ENCODE data around the gene TBC1D22A. TPM values are rescaled to one million over a fixed set of nuclear protein-coding genes. Genes with fewer than 3 reads are reported as not detected.

Gene TBC1D22A
- total RNA-seq, 4 donors from 2014 or later, result 10.8 to 32.2 (median 22.3) TPM

- no peak for TF ChIP-seq CTCF (IDR thresholded peaks at IDR 0.05; ENCODE audit: low read depth)
Observed at GRCh38 chr22:47205081-47205491, 442.6 kb downstream of the TBC1D22A start.

DNA sequence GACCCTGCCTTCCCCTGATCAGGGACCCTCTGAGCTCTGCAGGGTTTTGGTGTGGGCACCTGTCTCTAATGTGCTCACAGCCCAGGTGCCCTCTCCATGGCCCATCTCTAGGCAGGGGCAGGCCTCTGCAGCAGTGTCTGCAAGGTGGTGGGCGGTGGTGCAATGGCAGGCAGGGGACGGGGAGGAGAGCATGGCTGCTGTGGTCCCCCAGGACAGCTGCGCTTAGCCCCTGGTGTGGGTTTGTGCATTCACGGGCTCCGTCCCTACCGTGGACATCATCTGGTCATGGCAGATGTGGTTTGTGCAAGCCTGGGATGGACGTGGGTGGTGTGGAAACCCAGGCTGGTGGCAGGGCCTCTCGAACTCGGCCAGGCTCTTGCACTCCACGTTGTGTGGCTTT lies 443.1 kb downstream of the TBC1D22A start:
- TF ChIP-seq CTCF (IDR thresholded peaks at IDR 0.05; ENCODE audit: low read depth), result no peak

- TF ChIP-seq CTCF (IDR thresholded peaks at IDR 0.05; ENCODE audit: low read depth), result no peak
Observed at GRCh38 chr22:47206164-47206563, 443.7 kb downstream of the TBC1D22A start.

DNA sequence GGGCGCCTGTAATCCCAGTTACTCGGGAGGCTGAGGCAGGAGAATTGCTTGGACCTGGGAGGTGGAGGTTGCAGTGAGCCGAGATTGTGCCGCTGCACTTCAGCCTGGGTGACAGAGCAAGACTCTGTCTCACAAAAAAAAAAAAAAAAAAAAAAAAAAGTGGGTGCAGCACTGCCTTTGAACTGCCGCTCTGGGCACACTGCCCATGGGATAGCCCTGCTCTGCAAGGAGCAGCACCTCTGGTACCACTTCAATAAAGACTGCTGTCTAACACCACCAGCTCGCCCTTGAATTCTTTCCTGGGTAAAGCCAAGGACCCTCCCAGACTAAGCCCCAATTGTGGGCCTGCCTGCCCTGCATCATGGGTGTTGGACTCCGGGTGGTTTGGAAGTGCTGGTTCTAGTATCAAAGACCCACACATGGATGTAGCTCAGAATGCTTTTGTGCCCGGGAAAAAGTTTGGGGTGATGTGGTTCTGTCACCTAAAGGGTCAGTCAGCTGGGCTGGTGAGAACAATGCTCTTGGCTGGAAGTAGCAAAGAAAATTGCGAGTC lies 444.3 kb downstream of the TBC1D22A start:
- no peak for TF ChIP-seq CTCF (IDR thresholded peaks at IDR 0.05; ENCODE audit: low read depth)

- no peak for TF ChIP-seq CTCF (IDR thresholded peaks at IDR 0.05; ENCODE audit: low read depth)
Observed at GRCh38 chr22:47207387-47207786, 444.9 kb downstream of the TBC1D22A start.

DNA sequence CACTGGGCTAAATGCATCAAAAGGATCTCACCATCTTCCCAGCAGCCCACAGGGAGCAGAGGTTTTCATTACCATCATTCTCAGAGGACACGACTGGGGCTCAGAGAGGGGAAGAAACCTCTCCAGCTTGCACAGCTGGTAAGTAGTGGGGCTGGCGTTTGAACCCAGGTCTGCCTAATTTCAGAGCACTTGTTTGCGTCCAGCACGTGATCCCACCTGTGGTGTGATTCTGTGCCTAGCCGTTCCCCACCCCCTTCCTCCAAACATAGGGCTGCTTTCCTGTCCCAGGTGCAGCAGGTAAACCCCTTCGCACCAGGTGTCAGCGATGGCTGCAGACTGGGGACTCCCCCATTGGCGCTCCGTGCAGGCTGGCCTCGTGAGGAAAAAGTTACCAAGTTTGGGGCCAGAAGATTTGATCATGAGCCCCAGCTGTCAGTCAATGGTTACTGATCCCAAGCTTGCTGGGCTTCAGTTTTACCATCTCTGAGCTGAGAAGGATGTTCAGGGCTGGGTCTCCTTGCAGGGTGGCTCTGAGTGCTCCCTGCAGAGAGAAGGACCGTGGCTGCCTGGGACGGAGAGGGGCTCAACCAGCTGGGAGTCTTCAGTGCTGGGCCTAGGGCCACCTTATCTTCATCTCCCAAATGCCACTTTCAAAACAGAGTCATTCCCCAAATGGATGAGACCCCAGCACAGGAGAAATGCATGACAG lies 445.6 kb downstream of the TBC1D22A start:
- TF ChIP-seq CTCF (IDR thresholded peaks at IDR 0.05; ENCODE audit: low read depth), result no peak

DNA sequence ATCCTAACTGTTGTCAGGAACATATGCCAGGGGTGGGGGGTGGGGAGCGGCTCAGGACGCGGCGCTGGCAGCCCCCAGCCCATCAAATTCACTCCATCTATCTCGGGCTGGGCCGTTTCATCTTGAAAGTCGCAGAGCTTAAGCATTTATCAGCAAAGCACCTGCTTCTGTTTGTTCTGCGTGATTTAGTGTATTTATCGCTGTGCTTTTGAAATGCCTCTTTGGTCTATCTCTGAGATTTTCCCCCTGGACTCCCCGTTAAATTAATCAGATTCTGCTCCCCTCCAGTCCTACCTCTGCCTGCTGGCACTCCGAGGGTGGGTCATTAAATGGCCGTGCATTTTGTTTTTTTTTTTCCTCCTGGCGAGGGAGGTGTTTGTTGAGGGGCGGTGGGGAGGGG lies 446.2 kb downstream of the TBC1D22A start:
- TF ChIP-seq CTCF (IDR thresholded peaks at IDR 0.05; ENCODE audit: low read depth), result no peak
